Measurements from ENCODE around the gene RACGAP1.

- TF ChIP-seq POLR2A (IDR thresholded peaks at IDR 0.05) (no peak), POLR2AphosphoS5 (IDR thresholded peaks at IDR 0.05) (no peak), EP300 (IDR thresholded peaks at IDR 0.05) (no peak), CTCF (IDR thresholded peaks at IDR 0.05) (no peak)
Measured at GRCh38 chr12:50018968-50019367, 6.3 kb downstream of the RACGAP1 start.

Measured in gastroesophageal sphincter (tissue), 3 donors.